Common myeloid progenitor, CD34-positive (primary cell): ENCODE measurements around the gene WDTC1.
"Not testable (repeated sequence)": the region's sequence is repeated elsewhere in the genome, so short reads cannot be mapped to it uniquely, and the experiment has no call there.

Experiments
- CTCF ChIA-PET: fragments of 350-600 bp; sonication (Branson Sonifier 250); formaldehyde crosslinking; loops from one replicate; lab custom pipeline; 2021; ENCODE audit warnings: antibody characterized with exemption; lab: Charles Lee
- POLR2A ChIA-PET: fragments of 350-600 bp; sonication (Branson Sonifier 250); formaldehyde crosslinking; loops from one replicate; lab custom pipeline; 2021; ENCODE audit warnings: antibody characterized with exemption; lab: Charles Lee
- DNase-seq, 3 donors: peaks; one replicate each; pipeline versions ENCODE4 v3.0.0 to v3.0.0-alpha.2; 2013
- H3K27ac ChIP-seq, 2 experiments: 1 replicate in 1 of 2; 2 replicates in 1 of 2; pipeline ENCODE4 v1.7.0; 2013; ENCODE audit warnings: inconsistent platforms in 2 of 2, low read length in 2 of 2, mild to moderate bottlenecking in 2 of 2, low read depth in 1 of 2, moderate library complexity in 1 of 2; ENCODE audit not compliant: severe bottlenecking in 2 of 2, insufficient read depth in 1 of 2, poor library complexity in 1 of 2
- H3K27me3 ChIP-seq, 5 experiments: replicated peaks in 2 of 5; 1 replicate in 3 of 5; 2 replicates in 2 of 5; pipeline versions ENCODE4 v1.6.1 to v1.7.0; 2013; ENCODE audit warnings: low read length in 4 of 5, mild to moderate bottlenecking in 2 of 5, moderate library complexity in 2 of 5, inconsistent platforms in 1 of 5; ENCODE audit not compliant: insufficient read depth in 5 of 5, control insufficient read depth in 4 of 5
- H3K36me3 ChIP-seq, 4 experiments: 1 replicate in 2 of 4; 2 replicates in 2 of 4; pipeline versions ENCODE4 v1.6.1 to v1.7.0; 2013; ENCODE audit warnings: low read length in 3 of 4, control low read depth in 1 of 4, mild to moderate bottlenecking in 1 of 4; ENCODE audit not compliant: control insufficient read depth in 4 of 4, insufficient read depth in 4 of 4
- H3K4me1 ChIP-seq, 4 experiments: 1 replicate in 3 of 4; 2 replicates in 1 of 4; pipeline versions ENCODE4 v1.6.1 to v1.7.1; 2013; ENCODE audit warnings: low read length in 3 of 4, mild to moderate bottlenecking in 3 of 4, control low read depth in 1 of 4, inconsistent platforms in 1 of 4, moderate library complexity in 1 of 4; ENCODE audit not compliant: control insufficient read depth in 4 of 4, insufficient read depth in 4 of 4; ENCODE audit errors: control extremely low read depth in 1 of 4
- H3K4me3 ChIP-seq, 7 experiments: 1 replicate in 4 of 7; 2 replicates in 3 of 7; pipeline versions ENCODE4 v1.5.1 to v1.7.0; 2013; ENCODE audit warnings: mild to moderate bottlenecking in 7 of 7, low read length in 6 of 7, moderate library complexity in 6 of 7, inconsistent platforms in 2 of 7, low read depth in 2 of 7, control low read depth in 1 of 7; ENCODE audit not compliant: insufficient read depth in 4 of 7, control insufficient read depth in 1 of 7; ENCODE audit errors: extremely low read depth in 1 of 7
- H3K9me3 ChIP-seq, 5 experiments: 1 replicate in 4 of 5; 2 replicates in 1 of 5; pipeline versions ENCODE4 v1.6.1 to v1.7.1; 2013; ENCODE audit warnings: low read length in 4 of 5, mild to moderate bottlenecking in 2 of 5, inconsistent platforms in 1 of 5, low read depth in 1 of 5, moderate library complexity in 1 of 5; ENCODE audit not compliant: control insufficient read depth in 4 of 5, insufficient read depth in 2 of 5; ENCODE audit errors: control extremely low read depth in 1 of 5
- WGBS: methylation state at CpG from one replicate; pipeline ENCODE4 v1.1.5; 2013; ENCODE audit not compliant: insufficient coverage; 5-methylcytosine and 5-hydroxymethylcytosine counted together

Gene WDTC1

DNA sequence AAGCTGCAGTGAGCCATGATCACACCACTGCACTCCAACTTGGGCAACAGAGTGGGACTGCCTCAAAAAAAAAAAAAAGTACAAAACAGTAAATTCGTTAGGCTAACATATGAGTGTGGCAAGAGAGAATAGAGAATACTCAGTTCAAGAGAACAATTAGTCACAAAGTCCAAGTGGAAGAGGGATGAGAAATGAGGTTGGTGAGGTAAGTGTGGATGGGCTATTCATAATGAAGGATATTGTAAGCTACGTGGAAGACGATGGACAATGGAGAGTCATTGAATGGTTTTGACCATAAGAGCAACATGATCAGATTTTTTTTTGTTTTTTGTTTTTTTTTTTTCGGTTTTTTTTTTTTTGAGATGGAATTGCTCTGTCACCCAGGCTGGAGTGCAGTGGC lies 34.8 kb downstream of the WDTC1 start:
- 50% methylated on average over 2 of the region's 4 CpGs for WGBS
- no peak for DNase-seq
- no peaks in the 10 kb centered on the region for H3K9me3 ChIP-seq
- peaks cover 0 to 20% (median 10%) of the 10 kb centered on the region in 4 experiments for H3K36me3 ChIP-seq
- CTCF ChIA-PET = interaction anchor here (0.7 kb wide), 1 partner anchor 167 kb away, joined by 3 read pairs; no protein-coding TSS in a partner anchor
- POLR2A ChIA-PET = no interaction called here
- no peaks in the 10 kb centered on the region for H3K27me3 ChIP-seq
- H3K27ac ChIP-seq = no peak overlapping the region
- no peaks in the 10 kb centered on the region for H3K4me1 ChIP-seq
- H3K4me3 ChIP-seq = no peak overlapping the region

GRCh38 chr1:27274204-27274603 lies 39.8 kb downstream of the WDTC1 start:
- CTCF ChIA-PET = no interaction called here
- no CpG with 5 or more reads among the region's 1 CpG for WGBS
- no peaks in the 10 kb centered on the region for H3K4me1 ChIP-seq
- H3K4me3 ChIP-seq = no peak overlapping the region
- no peak for DNase-seq
- peaks cover 0 to 14% (median 5%) of the 10 kb centered on the region in 4 experiments for H3K36me3 ChIP-seq
- peaks cover 0 to 13% (median 0%) of the 10 kb centered on the region in 5 experiments for H3K9me3 ChIP-seq
- H3K27ac ChIP-seq = no peak overlapping the region
- POLR2A ChIA-PET = no interaction called here
- H3K27me3 ChIP-seq = no peaks in the 10 kb centered on the region

DNA sequence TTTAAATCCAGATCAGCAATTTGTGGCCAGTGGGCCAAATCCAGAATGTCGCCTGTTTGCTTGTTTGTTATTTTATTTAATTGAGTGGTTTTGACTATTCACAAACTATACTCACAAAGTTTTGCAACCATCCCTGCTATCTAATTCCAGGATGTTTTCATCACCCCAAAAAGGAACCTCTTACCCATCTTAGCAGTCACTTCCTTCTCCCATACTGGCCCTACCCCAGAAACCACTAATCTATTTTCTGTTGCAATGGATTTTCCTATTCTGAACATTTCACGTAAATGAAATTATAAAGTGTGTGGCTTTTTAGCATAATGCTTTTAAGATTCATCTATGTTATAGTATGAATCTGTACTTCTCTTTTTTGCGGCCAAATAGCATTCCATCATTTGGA lies 41.3 kb downstream of the WDTC1 start:
- H3K27ac ChIP-seq = no peak overlapping the region
- H3K4me3 ChIP-seq = no peak overlapping the region
- WGBS = no CpG with 5 or more reads among the region's 3 CpGs
- peaks cover 0 to 13% (median 0%) of the 10 kb centered on the region in 5 experiments for H3K9me3 ChIP-seq
- no peak for DNase-seq
- peaks cover 0 to 14% (median 5%) of the 10 kb centered on the region in 4 experiments for H3K36me3 ChIP-seq
- CTCF ChIA-PET = no interaction called here
- POLR2A ChIA-PET = no interaction called here
- no peaks in the 10 kb centered on the region for H3K4me1 ChIP-seq
- H3K27me3 ChIP-seq = no peaks in the 10 kb centered on the region

DNA sequence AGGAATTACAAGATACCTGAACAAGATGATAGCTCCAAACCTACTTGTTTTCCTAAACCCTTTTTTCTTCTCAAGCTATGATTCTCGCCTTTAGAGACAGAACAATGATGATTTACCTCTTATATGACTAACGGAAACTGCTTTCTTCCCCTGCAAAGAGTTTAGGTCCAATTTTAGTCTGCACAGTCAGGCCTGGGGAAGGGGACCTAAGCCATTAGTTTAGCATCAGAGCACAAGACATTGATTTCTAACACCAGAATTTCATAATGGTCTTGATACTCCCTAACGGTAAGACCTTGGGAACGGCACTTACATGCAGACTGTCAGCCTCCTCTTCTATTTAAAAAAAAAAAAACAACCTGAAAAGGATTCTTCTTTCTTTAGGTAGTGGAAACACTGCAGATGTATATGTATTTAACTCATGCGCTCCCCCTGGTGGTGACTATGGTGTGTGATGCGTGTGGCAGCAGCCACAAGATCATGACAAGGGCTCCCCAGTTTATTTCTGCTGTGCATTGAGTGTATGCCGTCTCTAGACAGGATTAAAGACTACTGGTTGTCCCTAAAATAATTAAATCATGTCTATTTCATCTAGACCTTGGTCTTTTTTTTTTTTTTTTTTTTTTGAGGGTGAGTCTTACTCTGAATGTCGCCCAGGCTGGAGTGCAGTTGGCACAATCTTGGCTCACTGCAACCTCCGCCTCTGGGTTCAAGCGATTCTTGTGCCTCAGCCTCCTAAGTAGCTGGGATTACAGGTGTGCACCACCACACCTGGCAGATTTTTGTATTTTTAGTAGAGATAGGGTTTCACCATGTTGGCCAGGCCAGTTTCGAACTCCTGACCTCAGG lies 50.2 kb downstream of the WDTC1 start:
- H3K4me3 ChIP-seq = no peak overlapping the region
- H3K4me1 ChIP-seq = no peaks in the 10 kb centered on the region
- no peaks in the 10 kb centered on the region for H3K27me3 ChIP-seq
- H3K27ac ChIP-seq = no peak overlapping the region
- ChIA-PET POLR2A (no interaction called here), CTCF (interaction anchor here (0.6 to 12.2 kb wide), 26 partner anchors 10 to 242 kb away, joined by 3 to 167 read pairs (median 4); partner anchors contain the start of gene SLC9A1)
- WGBS = 64% methylated on average over 8 of the region's 11 CpGs
- DNase-seq = peak; percentile 81 to 92 (median 87)
- no peaks in the 10 kb centered on the region for H3K9me3 ChIP-seq
- H3K36me3 ChIP-seq = peaks cover 8 to 29% (median 16%) of the 10 kb centered on the region in 4 experiments

DNA sequence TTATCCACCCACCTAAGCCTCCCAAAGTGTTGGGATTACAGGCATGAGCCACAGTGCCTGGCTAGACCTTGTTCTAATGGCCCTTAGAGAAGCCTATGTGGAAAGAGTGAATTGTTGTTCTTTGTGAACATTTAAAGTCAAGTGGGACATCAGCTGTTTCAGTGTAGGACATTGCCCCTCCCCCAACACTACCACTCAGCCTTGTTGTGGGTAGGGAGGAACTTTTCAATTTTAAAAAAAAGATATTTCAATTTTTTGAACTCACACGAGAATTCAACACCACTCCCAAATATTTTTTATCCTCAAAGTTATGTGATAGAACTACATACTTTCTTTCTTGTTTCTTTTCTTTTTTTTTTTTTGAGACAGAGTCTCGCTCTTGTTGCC lies 50.8 kb downstream of the WDTC1 start:
- H3K4me1 ChIP-seq = no peaks in the 10 kb centered on the region
- no CpG with 5 or more reads among the region's 2 CpGs for WGBS
- DNase-seq = no peak
- peaks cover 8 to 31% (median 16%) of the 10 kb centered on the region in 4 experiments for H3K36me3 ChIP-seq
- H3K27ac ChIP-seq = no peak overlapping the region
- no peak overlapping the region for H3K4me3 ChIP-seq
- POLR2A ChIA-PET = no interaction called here
- H3K9me3 ChIP-seq = no peaks in the 10 kb centered on the region
- H3K27me3 ChIP-seq = no peaks in the 10 kb centered on the region
- CTCF ChIA-PET = interaction anchor here (1.1 to 12.2 kb wide), 10 partner anchors 9 to 184 kb away, joined by 3 to 167 read pairs (median 4); partner anchors contain the start of gene SLC9A1

DNA sequence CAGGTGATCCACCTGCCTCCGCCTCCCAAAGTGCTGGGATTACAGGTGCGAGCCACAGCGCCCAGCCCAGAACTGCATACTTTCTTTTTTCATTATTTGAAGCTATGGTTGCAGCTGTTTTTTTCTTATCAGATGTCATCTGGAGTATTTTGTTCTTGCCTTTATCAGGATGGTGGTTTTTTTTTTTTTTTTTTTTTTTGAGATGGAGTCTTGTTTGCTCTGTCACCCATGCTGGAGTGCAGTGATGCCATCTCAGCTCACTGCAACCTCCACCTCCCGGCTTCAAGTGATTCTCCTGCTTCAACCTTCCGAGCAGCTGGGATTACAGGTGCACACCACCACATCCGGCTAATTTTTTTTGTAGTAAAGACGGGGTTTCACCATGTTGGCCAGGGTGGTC lies 51.4 kb downstream of the WDTC1 start:
- H3K27me3 ChIP-seq, H3K4me1 ChIP-seq, H3K27ac ChIP-seq, H3K4me3 ChIP-seq, H3K9me3 ChIP-seq, POLR2A ChIA-PET, DNase-seq: not testable (repeated sequence)
- WGBS = 97% methylated on average over 6 of the region's 7 CpGs
- CTCF ChIA-PET = interaction anchor here (1.1 to 12.2 kb wide), 9 partner anchors 8 to 185 kb away, joined by 3 to 167 read pairs (median 5); no protein-coding TSS in a partner anchor
- H3K36me3 ChIP-seq = peaks cover 10 to 35% (median 19%) of the 10 kb centered on the region in 4 experiments

DNA sequence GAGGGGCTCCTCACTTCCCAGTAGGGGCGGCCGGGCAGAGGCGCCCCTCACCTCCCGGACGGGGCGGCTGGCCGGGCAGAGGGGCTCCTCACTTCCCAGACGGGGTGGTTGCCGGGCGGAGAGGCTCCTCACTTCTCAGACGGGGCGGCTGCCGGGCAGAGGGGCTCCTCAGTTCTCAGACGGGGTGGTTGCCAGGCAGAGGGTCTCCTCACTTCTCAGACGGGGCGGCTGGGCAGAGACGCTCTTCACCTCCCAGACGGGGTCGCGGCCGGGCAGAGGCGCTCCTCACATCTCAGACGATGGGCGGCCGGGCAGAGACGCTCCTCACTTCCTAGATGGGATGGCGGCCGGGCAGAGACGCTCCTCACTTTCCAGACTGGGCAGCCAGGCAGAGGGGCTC lies 54.7 kb downstream of the WDTC1 start:
- CTCF ChIA-PET = not testable (repeated sequence)

More for the DNA sequence above, 54.7 kb downstream of the WDTC1 start:
- DNase-seq, H3K27me3 ChIP-seq, H3K9me3 ChIP-seq, H3K27ac ChIP-seq, H3K4me1 ChIP-seq, H3K4me3 ChIP-seq, POLR2A ChIA-PET: not testable (repeated sequence)
- peaks cover 15 to 44% (median 29%) of the 10 kb centered on the region in 4 experiments for H3K36me3 ChIP-seq
- WGBS = 79% methylated on average over 11 of the region's 29 CpGs
